GM21529 (cell line): ENCODE measurements around the gene LIMA1.
"Not testable (repeated sequence)": the region's sequence is repeated elsewhere in the genome, so short reads cannot be mapped to it uniquely, and the experiment has no call there.

ENCODE experiments used
- ATAC-seq: cut with Tn5 transposase; IDR thresholded peaks from one replicate; pipeline ENCODE4 v1.9.1; 2021; ENCODE audit not compliant: unreplicated experiment

LIMA1 gene

GRCh38 chr12:50287271-50287670 is 4.0 kb upstream of the LIMA1 start:
- no peak for ATAC-seq

GRCh38 chr12:50285253-50285652 is 1.9 kb upstream of the LIMA1 start:
- ATAC-seq, result no peak

DNA sequence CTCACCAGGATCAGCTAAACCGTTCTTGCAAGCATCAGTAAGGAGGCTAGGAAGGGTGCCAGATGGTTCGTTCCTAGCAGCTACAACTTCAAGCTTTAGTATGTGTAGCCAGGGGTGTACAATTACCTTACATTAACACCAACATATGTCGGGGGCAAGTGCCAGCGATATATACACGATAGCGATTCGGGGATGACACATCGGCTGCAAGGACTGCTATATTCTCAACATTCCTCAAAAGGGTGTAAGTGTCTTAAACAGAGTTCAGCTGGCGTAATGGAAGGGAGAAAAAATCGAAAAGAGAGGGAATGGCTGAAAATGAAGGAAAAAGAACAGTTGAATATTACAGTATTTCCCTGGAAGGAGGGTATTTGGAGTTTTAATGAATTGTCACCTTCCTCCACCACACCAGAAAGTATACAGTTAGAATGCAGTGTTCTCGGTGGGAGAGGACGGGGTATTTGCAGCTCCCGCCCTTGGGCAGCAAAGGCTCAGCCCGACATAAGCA is 545 bp downstream of the LIMA1 start:
- no peak for ATAC-seq

GRCh38 chr12:50279501-50279900 is 3.8 kb downstream of the LIMA1 start:
- no peak for ATAC-seq

- no peak for ATAC-seq
These were observed 6.2 kb downstream of the LIMA1 start for GRCh38 chr12:50276912-50277671.

DNA sequence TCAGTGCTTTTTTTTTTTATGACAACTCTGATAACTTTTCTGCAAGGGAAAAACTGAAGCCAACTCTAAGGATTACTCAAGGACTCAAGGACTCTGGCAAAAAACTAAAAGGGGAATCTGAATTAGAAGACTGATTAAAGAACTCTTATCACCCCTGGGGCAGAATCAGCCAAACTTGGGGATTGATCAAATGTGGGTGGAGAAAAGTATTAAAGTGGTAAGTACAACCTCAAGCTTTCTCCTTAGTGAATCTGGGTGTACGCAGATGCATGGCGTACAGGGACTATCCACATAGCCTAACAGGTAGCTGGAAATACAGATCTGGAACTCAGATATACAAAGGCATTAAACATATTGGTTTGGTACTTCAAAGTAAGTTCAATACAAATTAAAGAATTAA is 7.3 kb downstream of the LIMA1 start:
- no peak for ATAC-seq

DNA sequence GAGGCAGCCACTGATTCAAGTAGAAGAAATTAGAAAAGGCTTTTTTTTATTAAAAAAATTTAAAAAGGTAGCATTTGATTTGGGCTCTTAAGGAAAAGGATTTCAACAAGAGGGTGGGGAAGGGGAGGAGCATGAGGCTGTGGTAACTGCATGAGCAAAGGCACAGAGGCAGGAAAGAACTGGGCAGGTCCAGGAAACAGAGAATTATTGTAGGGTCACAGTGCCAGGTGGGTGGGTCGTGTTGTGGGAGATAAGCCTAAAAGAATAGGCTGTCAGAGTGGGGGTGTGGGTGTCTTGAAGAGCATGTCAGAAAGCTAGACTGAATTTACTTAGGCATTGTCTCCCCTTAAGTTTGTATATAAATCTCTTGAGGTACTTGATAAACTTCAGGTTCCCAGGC is 7.8 kb downstream of the LIMA1 start:
- ATAC-seq, result no peak

DNA sequence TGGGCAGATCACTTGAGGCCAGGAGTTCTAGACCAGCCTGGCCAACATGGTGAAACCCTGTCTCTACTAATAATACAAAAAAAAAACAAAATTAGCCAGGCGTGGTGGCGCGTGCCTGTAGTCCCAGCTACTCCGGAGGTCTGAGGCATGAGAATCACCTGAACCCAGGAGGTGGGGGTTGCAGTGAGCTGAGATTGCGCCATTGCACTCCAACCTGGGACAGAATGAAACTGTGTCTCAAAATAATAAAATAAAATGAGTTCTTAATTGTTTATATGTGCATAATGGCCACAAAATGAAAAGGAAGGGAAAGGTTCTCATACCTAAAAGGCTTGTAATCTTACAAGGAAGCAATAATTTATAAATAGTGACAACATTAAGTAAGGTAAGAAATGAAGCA is 8.2 kb downstream of the LIMA1 start:
- not testable (repeated sequence) for ATAC-seq

DNA sequence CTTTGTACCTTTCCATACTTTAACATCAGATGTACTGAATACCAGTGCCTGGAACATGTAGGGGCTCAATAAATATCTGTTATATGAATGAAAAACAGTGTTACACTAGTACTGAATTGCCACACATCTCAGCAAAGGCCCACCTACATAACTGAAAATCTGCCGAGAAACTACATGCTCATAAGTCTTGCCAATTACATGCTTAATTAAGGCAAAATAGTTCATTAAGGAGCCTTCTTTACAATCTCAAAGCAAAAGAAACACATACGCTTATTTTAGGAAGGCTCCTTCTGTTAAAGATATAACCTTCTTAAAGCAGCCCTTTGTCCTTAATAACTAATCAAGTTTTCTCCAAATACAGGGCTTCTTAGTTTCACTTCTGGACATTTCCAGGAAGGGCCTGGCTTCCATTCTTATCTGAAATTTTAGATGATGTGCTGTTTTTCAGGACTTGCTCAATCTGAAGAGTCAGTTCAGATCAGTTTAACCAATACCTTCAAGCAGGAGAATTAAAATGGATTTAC is 11.5 kb downstream of the LIMA1 start:
- no peak for ATAC-seq

GRCh38 chr12:50268482-50268881 is 14.8 kb downstream of the LIMA1 start:
- ATAC-seq, result no peak

- ATAC-seq, result no peak
These were observed 17.4 kb downstream of the LIMA1 start for GRCh38 chr12:50265770-50266524.

GRCh38 chr12:50263832-50264231 is 19.5 kb downstream of the LIMA1 start:
- ATAC-seq, result no peak

DNA sequence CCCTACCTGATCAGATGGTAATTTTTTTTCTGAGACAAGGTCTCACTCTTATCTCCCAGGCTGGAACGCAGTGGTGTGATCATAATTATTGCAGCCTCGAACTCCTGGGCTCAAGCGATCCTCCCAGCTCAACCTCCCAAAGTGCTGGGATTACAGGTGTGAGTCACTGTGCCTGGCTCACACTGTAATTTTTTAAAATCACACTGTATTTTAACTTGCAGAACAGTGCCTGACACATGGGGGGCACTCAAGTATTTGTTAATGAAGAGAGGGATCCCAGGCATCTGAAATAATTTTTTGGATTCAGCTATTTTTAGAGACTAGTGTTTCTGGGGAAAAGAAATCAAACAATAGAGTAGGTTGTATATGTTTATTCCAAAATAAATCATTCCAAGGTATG is 21.7 kb downstream of the LIMA1 start:
- no peak for ATAC-seq

DNA sequence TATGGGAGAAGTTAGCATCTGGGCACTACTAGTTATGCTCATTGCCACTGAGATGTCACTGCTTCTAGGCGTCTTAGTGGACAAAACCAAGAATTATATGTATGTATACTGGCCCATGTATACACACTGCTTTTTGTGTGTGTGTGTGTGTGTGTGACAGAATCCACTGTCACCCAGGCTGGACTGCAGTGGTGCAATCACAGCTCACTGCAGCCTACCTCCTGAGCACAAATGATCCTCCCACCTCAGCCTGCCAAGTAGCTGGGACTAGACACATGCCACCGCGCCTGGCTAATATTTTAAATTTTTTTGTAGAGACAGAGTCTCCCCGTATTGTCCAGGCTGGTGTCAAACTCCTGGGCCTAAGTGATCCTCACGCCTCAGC is 25.2 kb downstream of the LIMA1 start:
- no peak for ATAC-seq

DNA sequence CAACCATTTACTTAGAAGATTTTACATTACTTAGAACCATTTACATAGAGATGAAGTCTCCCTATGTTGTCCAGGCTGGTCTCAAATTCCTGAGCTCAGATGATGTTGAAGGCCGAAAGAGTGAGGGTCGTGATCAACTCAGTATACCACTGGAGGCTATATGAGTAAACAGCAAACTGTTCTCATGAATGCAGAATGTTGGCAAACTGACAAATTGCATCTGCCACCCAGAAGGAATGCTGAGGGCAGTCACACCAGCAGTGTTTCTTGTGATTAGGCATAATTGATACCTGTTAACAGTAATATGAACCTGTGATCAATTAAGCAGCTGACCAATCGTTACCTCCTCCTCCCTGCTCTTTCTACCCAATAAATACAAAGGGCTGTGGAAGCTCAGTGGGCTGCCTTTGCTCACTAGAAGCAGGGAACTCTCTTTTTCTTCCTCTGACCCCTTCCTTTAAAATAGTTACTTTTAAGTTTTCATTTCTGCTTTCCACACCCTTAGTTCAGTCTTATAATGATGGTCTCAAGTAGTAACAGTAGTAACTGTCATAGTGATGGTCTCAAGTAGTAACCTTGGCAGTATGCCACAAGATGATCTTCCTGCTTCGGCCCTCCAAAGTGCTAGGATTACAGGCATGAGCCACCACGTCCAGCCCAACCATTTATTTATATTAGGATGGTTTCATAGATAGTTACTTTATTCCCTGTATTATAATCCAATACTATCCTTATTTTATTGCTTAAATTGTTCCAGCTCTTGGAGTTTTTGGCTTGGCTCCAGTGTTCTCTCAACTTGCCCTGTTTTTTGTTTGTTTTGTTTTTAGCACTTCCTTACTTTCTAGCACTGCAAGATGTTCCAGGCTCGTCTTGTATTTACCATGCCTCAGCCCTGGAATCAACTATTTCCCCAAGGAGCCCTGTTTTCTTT is 25.8 kb downstream of the LIMA1 start:
- ATAC-seq, result no peak

DNA sequence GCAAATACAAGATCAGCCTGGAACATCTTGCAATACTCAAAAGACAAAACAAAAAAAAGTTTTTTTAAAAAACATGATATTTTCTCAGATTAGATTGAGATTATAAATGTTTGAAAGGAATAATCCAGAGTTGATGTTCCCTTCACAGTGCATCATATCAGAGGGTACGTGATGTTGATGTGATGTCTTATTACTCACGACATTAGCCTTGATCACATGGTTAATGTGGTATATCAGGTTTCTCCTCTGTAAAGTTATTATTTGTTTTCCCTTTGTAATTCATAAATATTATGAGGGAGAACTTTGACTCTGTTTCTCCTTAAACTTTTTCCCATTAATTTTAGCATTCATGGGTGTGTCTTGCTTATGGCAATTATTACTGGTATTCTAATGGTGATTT is 26.6 kb downstream of the LIMA1 start:
- ATAC-seq, result no peak

DNA sequence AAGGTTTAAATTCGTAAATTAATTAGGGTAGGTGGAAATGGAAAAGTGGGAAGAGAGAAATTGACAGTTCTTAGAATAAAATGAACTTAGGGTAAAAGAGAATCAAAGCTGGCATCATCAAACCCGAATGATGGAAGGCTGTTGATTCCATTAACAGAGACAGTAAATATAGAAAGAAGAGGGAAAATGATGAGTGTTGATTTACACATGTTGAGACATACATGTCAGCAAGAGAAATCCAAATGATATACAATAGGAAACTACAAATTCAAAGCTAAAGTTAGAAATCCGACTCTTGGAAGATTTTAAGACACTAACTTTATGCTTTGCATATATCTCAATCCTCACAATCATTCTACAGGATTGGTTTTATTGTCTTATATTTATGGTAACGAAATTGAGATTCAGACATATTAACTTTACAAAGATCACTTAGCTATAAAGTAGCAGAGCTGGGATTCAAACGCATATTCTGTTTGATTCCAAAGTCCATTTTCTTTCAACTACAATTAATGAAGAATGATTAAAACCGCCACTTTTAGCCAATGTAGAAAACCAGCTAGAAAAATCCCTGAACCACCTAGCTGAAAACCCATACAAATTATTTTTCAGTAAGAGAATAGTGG is 30.2 kb downstream of the LIMA1 start:
- no peak for ATAC-seq

DNA sequence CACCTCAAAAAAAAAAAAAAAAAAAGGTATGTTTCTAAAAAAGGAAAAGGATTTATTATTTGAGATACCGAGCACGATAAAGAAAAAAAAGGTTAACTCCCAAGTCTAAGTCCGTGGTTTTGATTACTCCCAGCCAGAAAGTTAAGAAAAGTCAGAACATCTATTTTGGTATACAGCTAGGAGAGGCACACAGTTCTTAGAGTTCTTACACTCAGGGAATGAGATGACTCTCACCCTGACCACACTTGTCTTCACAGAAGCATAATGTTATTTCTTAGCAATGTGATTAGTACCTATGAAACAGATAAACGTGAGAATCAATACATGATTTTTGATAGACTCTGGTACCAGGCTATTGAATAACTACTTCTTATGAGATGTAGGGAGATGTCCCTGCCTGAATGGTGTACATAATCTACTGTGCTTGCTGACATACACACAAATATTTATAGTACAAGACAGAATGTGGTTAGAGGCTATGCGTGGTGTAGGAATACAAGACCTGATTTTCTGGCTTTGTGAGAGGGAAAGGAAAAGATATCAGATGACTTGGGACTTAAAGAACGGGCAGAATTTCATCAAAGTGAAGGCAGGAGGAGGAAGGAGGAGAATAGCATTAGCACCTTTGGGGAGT is 31.6 kb downstream of the LIMA1 start:
- ATAC-seq, result no peak

DNA sequence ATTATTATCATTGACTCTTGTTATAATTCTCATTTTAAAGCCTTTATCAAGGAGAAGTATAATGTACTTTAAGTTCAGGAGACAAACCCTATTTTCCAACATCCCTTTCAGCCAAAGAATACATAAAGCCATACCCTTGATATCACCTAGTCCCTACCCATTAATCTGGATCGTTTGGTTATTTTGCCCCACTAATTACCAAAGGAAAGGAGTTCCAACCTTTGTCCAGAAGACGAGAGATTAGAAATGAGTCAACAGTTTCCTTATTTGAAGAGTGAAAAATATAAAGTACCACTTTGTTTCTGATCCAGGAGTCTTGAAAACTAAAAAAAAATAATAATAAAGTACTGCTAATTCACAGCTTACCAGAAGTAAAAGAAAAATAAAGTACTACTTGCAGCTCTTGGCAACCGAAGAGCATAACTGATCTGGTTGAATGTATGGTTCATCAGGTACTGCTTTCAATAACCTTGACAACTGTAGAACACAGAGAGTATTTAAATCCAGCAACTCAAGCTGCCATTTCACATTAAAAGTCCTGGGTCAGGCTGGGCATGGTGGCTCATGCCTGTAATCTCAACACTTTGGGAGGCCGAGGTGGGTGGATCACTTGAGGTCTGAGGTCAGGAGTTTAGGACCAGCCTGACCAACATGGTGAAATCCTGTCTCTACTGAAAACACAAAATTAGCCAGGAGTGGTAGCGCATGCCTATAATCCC is 33.7 kb downstream of the LIMA1 start:
- no peak for ATAC-seq

DNA sequence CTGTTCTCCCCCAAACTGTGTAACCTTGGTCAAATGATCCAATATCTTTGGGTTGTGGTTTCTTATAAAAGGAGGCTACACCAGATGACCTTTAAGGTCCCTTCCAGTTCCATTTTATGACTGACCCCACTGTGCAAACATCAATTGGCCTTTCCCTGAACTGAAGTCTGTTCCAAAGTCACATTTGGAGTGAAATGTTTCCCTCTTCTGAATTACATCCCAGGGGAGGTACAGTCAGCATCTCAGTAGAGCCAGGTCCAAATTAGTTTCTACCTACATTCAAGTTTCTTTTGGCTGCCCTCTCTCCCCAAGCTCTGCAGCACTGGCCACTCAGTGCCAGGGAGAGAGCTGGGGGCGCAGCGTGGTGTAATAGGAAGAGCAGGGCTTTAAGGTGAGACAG is 34.4 kb downstream of the LIMA1 start:
- no peak for ATAC-seq
